Stimulated activated naive CD4-positive, alpha-beta T cell treated with Interleukin-2 at 50 U/mL for 16 hours (primary cell): ENCODE data around the gene NSD2.
A peak's percentile ranks its signal among the peaks of the same experiment; 100 is the strongest.
"Not testable (repeated sequence)": the region's sequence is repeated elsewhere in the genome, so short reads cannot be mapped to it uniquely, and the experiment has no call there.

Experiments
- DNase-seq: peaks from one replicate; lab custom pipeline; 2025; lab: John Stamatoyannopoulos, UW

NSD2 gene

GRCh38 chr4:1842339-1842895 lies 28.8 kb upstream of the NSD2 start:
- no peak for DNase-seq

- no peak for DNase-seq
Measured at GRCh38 chr4:1842993-1843448, 28.2 kb upstream of the NSD2 start.

- no peak for DNase-seq
Measured at GRCh38 chr4:1843852-1844251, 27.3 kb upstream of the NSD2 start.

GRCh38 chr4:1844618-1845017 lies 26.6 kb upstream of the NSD2 start:
- DNase-seq, result not testable (repeated sequence)

- DNase-seq, result no peak
Measured at GRCh38 chr4:1846580-1846979, 24.6 kb upstream of the NSD2 start.

GRCh38 chr4:1850276-1850675 lies 20.9 kb upstream of the NSD2 start:
- no peak for DNase-seq

- DNase-seq, result no peak
Measured at GRCh38 chr4:1851160-1851559, 20.0 kb upstream of the NSD2 start.

GRCh38 chr4:1851575-1852410 lies 19.4 kb upstream of the NSD2 start:
- DNase-seq, result no peak

GRCh38 chr4:1852904-1853623 lies 18.1 kb upstream of the NSD2 start:
- DNase-seq, result no peak

GRCh38 chr4:1854752-1855151 lies 16.4 kb upstream of the NSD2 start:
- no peak for DNase-seq

GRCh38 chr4:1855333-1856070 lies 15.7 kb upstream of the NSD2 start:
- DNase-seq, result no peak

- peak; percentile 90 for DNase-seq
Measured at GRCh38 chr4:1856071-1856942, 14.9 kb upstream of the NSD2 start, which contains the start of gene LETM1. Gene LETM1, minus strand, starts transcription at chr4:1856156. Its CDS starts 206 bp downstream, at chr4:1855950.

GRCh38 chr4:1856943-1857699 lies 14.1 kb upstream of the NSD2 start:
- DNase-seq, result no peak

- no peak for DNase-seq
Measured at GRCh38 chr4:1857931-1858330, 13.3 kb upstream of the NSD2 start.

GRCh38 chr4:1859389-1859753 lies 11.8 kb upstream of the NSD2 start:
- no peak for DNase-seq

GRCh38 chr4:1862055-1862911 lies 8.9 kb upstream of the NSD2 start:
- no peak for DNase-seq

GRCh38 chr4:1862961-1863296 lies 8.3 kb upstream of the NSD2 start:
- DNase-seq, result no peak

- no peak for DNase-seq
Measured at GRCh38 chr4:1863297-1864033, 7.7 kb upstream of the NSD2 start.
